HUES6 (cell line): Measurements from ENCODE around the gene MIPOL1.
"Not testable (repeated sequence)": the region's sequence is repeated elsewhere in the genome, so short reads cannot be mapped to it uniquely, and the experiment has no call there.

Experiments
- H3K27ac ChIP-seq: 2 replicates; pipeline ENCODE4 v1.7.0; 2013; ENCODE audit warnings: low read depth, mild to moderate bottlenecking, low read length, inconsistent platforms
- H3K27me3 ChIP-seq: 2 replicates; pipeline ENCODE4 v1.6.1; 2013; ENCODE audit warnings: low read length; ENCODE audit not compliant: control insufficient read depth, insufficient read depth
- H3K36me3 ChIP-seq: 2 replicates; pipeline ENCODE4 v1.6.1; 2013; ENCODE audit warnings: low read length; ENCODE audit not compliant: control insufficient read depth, insufficient read depth
- H3K4me1 ChIP-seq: 2 replicates; pipeline ENCODE4 v1.6.1; 2013; ENCODE audit warnings: low read length; ENCODE audit not compliant: control insufficient read depth, insufficient read depth
- H3K4me3 ChIP-seq: 2 replicates; pipeline ENCODE4 v1.5.1; 2013; ENCODE audit warnings: low read depth, low read length
- H3K9ac ChIP-seq: one replicate; pipeline ENCODE4 v1.6.1; 2013; ENCODE audit warnings: mild to moderate bottlenecking, low read length
- H3K9me3 ChIP-seq: 2 replicates; pipeline ENCODE4 v1.6.1; 2013; ENCODE audit warnings: low read depth, low read length; ENCODE audit not compliant: control insufficient read depth, insufficient read depth

The MIPOL1 gene

DNA sequence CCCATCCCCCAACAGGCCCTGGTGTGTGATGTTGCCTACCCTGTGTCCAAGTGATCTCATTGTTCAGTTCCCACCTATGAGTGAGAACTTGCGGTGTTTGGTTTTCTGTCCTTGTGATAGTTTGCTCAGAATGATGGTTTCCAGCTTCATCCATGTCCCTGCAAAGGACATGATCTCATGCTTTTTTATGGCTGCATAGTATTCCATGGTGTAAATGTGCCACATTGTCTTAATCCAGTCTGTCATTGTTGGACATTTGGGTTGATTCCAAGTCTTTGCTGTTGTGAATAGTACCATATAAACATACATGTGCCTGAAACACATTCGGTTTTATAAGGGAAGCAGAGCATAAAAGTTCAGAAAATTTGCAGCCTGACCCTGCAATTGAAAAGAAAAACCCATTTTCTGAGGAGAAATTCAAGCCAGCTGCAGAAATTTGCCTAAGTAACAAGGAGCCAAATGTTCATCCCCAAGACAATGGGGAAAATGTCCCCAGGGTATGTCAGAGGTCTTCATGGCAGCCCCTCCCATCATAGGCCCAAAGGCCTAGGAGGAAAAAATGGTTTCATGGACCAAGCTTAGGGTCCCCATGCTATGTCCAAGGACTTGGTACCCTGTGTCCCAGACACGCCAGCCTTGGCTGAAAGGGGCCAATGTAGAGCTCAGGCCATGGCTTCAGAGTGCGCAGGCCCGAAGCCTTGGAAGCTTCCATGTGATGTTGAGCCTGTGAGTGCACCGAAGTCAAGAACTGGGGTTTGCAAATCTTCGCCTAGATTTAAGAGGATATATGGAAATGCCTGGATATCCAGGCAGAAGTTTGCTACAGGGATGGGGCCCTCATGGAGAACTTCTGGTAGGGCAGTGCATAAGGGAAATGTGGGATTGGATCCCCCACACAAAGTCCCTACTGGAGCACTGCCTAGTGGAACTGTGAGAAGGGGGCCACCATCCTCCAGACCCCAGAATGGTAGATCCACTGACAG lies 8.2 kb downstream of the MIPOL1 start:
- H3K36me3 ChIP-seq, H3K4me3 ChIP-seq, H3K4me1 ChIP-seq, H3K27me3 ChIP-seq, H3K9ac ChIP-seq, H3K27ac ChIP-seq: not testable (repeated sequence)
- peaks cover 44% of the 10 kb centered on the region for H3K9me3 ChIP-seq

DNA sequence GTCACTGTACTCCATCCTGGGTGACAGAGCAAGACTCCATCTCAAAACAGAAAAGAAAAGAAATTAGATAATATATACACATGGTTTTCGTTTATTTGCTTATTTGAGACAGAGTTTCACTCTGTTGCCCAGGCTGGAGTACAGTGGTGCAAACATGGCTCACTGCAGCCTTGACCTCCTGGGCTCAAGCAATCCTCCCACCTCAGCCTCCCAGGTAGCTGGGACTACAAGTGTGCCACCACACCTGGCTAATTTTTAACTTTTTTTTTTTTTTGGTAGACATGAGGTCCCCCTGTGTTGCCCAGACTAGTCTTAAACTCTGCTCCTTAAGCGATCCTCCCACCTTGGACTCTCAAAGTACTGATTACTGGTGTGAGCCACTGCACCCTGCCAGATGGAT lies 11.9 kb downstream of the MIPOL1 start:
- H3K36me3 ChIP-seq, H3K4me1 ChIP-seq, H3K4me3 ChIP-seq, H3K27ac ChIP-seq, H3K9ac ChIP-seq, H3K27me3 ChIP-seq: not testable (repeated sequence)
- peaks cover 45% of the 10 kb centered on the region for H3K9me3 ChIP-seq

DNA sequence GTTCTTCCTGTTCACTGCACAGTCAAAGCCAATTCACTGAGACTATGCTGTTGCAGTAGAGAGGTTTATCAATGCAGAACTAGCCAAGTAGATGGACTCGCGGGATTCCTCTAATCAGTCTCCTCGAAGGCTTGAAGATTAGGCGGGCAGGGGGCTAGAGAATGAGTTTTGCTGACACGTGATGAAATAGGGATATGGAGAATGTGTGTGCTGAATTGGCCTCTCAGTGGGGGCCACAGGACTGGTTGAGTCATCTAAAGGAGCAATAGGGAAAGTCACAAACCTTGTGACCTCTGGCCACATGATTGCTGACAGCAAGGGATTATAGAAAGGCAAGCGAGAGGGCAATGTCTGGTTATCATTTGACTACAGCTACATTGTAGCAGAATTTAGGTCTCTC lies 12.7 kb downstream of the MIPOL1 start:
- H3K9me3 ChIP-seq = peaks cover 39% of the 10 kb centered on the region
- no peak overlapping the region for H3K4me3 ChIP-seq
- no peaks in the 10 kb centered on the region; the same call in none of the 2 replicates for H3K36me3 ChIP-seq
- H3K4me1 ChIP-seq = no peaks in the 10 kb centered on the region
- H3K27me3 ChIP-seq = no peaks in the 10 kb centered on the region
- no peak overlapping the region for H3K27ac ChIP-seq
- H3K9ac ChIP-seq = no peak overlapping the region

DNA sequence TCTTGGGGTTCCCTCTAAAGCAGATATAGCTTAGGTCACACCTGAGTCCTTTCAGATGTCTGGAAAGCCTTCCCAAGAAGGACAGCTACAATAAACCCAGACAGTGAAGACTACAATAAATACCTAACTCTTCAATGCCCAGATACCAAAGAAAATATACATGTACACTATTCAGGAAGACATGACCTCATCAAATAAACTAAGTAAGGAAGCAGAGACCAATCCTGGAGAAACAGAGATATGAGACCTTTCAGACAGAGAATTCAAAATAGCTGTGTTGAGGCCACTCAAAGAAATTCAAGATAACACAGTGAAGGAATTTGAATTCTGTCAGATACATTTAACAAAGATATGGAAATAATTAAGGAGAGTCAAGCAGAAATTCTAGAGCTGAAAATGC lies 15.3 kb downstream of the MIPOL1 start:
- no peak overlapping the region for H3K27ac ChIP-seq
- no peak overlapping the region for H3K9ac ChIP-seq
- H3K9me3 ChIP-seq = peaks cover 16% of the 10 kb centered on the region; the same call in 1 of the 2 replicates
- no peaks in the 10 kb centered on the region; the same call in none of the 2 replicates for H3K36me3 ChIP-seq
- H3K4me1 ChIP-seq = no peaks in the 10 kb centered on the region
- H3K4me3 ChIP-seq = no peak overlapping the region
- H3K27me3 ChIP-seq = no peaks in the 10 kb centered on the region

DNA sequence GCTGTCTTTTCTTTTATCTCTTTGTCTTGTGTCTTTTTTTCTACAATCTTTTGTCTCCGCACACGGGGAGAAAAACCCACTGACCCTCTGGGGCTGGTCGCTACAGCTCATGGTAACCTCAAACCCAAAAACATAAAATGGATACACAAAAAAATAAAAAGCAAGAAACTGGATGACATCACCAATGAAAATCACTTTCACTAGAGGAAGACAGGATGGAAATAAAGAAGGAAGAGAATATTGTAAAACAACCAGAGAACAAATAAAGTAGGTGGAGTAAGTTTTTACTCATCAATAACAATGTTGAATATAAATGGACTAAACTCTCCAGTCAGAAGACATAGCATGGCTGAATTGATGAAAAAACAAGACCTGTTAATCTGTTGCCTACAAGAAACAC lies 17.6 kb downstream of the MIPOL1 start:
- peaks cover 9% of the 10 kb centered on the region; the same call in 1 of the 2 replicates for H3K9me3 ChIP-seq
- H3K36me3 ChIP-seq = no peaks in the 10 kb centered on the region; the same call in none of the 2 replicates
- H3K27ac ChIP-seq = no peak overlapping the region
- no peak overlapping the region for H3K9ac ChIP-seq
- no peak overlapping the region for H3K4me3 ChIP-seq
- H3K27me3 ChIP-seq = no peaks in the 10 kb centered on the region
- no peaks in the 10 kb centered on the region for H3K4me1 ChIP-seq

DNA sequence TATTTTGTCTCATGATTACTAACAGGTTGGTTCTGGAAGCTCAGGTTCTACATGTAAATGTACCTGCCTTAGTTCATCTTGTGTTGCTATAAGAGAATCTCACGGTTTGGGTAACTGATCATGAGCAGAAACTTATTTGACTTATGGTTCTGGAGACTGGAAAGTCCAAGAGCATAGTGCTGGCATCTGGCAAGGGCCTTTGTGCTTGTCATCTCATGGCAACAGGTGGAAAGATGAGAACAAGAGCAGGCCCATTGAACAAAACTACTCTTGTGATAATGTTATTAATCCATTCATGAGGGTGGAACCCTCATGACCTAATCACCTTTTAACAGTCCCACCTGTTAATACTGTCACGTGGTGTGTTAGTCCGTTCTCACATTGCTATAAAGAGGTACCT lies 23.3 kb downstream of the MIPOL1 start:
- Histone ChIP-seq H3K4me1 (no peaks in the 10 kb centered on the region), H3K27ac (no peak overlapping the region), H3K4me3 (no peak overlapping the region), H3K27me3 (no peaks in the 10 kb centered on the region), H3K36me3 (peaks cover 13% of the 10 kb centered on the region), H3K9me3 (peaks cover 37% of the 10 kb centered on the region), H3K9ac (no peak overlapping the region)

DNA sequence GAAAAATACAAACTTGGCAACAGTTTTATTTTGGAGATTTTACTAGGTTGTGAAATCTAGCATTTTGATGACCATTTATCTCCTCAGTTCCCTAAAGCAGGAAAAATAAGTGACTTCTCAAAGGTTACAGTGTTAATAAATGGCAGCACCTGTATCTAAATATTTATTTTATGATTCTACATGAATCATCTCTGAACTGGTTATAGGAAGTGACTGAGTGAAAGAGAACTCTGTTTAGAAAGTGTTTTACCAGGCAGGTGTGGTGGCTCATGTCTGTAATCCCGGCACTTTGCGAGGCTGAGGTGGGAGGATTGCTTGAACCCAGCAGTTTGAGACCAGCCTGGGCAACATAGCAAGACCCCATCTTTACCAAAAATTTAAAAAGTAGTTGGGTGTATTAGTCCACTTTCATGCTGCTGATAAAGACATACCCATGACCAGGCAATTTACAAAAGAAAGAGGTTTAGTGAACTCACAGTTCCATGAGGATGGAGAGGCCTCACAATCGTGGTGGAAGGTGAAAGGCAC lies 26.3 kb downstream of the MIPOL1 start:
- H3K27ac ChIP-seq = no peak overlapping the region

DNA sequence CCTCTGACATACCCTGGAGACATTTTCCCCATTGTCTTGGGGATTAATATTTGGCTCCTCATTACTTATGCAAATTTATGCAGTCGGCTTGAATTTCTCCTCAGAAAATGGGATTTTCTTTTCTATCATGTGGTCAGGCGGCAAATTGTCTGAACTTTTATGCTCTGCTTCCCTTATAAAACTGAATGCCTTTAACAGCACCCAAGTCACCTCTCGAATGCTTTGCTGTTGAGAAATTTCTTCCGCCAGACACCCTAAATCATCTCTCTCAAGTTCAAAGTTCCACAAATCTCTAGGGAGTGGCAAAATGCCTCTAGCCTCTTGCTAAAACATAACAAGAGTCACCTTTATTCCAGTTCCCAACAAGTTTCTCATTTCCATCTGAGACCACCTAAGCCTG lies 27.9 kb downstream of the MIPOL1 start:
- not testable (repeated sequence) for H3K27me3 ChIP-seq, H3K4me3 ChIP-seq, H3K27ac ChIP-seq, H3K9ac ChIP-seq, H3K4me1 ChIP-seq
- peaks cover 13% of the 10 kb centered on the region for H3K36me3 ChIP-seq
- peaks cover 42% of the 10 kb centered on the region for H3K9me3 ChIP-seq

More for the DNA sequence above, 26.3 kb downstream of the MIPOL1 start:
- Histone ChIP-seq H3K4me1 (no peaks in the 10 kb centered on the region), H3K4me3 (no peak overlapping the region), H3K36me3 (peaks cover 13% of the 10 kb centered on the region), H3K9me3 (peaks cover 42% of the 10 kb centered on the region), H3K9ac (no peak overlapping the region), H3K27me3 (no peaks in the 10 kb centered on the region)

DNA sequence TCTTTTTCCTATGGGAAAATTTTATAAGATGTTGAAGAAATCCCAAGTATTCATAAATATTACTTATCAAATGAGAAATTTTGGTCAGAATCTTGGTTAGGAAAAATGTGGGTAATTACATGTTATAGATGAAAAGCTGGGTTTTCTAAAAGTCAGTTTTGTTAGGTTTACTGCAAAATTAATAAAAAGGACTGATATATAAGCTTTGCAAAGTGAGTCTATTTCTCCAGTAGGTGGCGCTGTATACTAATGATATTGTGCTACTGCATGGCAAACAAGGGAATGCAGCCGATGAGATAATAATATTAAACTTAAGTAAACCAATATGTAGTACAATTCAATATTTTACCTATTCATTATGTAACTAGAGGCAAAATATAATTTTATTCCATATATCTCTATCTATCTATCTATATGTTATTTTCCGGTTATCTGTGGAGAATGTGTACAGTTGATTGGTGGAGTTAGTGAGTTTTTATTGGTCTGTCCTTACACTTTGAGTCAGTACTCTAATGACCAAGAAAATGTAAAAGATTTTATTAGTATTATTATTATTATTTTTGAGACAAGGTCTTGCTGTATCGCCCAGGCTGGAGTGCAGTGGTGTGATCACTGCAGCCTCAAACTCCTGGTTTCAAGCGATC lies 32.9 kb downstream of the MIPOL1 start:
- Histone ChIP-seq H3K4me3 (no peak overlapping the region), H3K9me3 (0 out of 2 replicates have a peak, but pooled peaks cover 8% of the 10 kb centered on the region), H3K27me3 (no peaks in the 10 kb centered on the region), H3K27ac (no peak overlapping the region), H3K36me3 (no peaks in the 10 kb centered on the region), H3K9ac (no peak overlapping the region), H3K4me1 (no peaks in the 10 kb centered on the region)

DNA sequence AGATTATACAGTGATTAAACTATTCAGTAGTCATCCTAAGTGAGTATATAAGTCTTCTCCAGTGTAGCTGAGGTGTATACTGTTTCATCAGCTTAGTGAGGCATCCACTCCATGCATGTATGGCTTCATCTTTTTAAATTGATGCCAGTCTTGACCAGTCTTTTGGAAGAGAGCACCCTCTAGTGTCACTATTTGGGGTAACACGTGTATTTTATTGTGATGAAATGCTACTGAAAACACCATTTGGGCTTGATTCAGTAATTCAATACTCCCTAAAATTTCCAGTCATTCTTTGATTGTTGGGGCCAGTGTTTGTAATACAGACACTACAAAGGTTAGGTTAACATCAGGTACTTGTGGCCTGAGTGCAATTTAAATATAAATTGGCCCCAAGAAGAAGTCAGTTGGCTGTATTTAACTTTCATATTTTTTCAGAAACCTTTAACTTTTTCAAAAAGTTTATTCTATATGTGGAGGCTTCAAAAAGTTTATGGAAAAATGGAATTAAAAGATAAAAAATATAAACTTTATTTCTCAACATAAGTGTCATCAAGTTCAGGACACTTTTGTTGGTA lies 35.3 kb downstream of the MIPOL1 start:
- Histone ChIP-seq H3K4me1 (no peaks in the 10 kb centered on the region), H3K36me3 (no peaks in the 10 kb centered on the region), H3K4me3 (no peak overlapping the region), H3K27ac (no peak overlapping the region), H3K27me3 (no peaks in the 10 kb centered on the region), H3K9ac (no peak overlapping the region), H3K9me3 (no peaks in the 10 kb centered on the region)

DNA sequence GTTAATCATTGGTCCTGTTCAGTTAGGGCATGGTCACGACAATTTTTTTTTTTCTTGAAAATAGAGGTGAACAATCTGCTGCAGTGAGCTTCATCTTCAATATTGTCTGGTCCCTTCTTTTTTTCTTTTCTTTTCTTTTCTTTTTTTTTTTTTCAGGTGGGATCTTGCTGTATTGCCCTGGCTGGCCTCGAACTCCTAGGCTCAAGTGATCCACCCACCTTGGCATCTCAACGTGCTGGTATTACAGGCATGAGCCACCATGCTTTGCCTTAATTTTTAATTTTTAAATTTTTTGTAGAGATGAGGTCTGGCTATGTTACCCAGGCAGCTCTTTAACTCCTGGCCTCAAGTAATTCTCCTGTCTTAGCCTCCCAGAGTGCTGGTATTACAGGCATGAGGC lies 36.5 kb downstream of the MIPOL1 start:
- no peak overlapping the region for H3K4me3 ChIP-seq
- no peaks in the 10 kb centered on the region for H3K4me1 ChIP-seq
- no peaks in the 10 kb centered on the region for H3K27me3 ChIP-seq
- H3K27ac ChIP-seq = no peak overlapping the region
- H3K9ac ChIP-seq = no peak overlapping the region
- no peaks in the 10 kb centered on the region for H3K36me3 ChIP-seq
- H3K9me3 ChIP-seq = no peaks in the 10 kb centered on the region
